Astrocyte (in vitro differentiated cells and primary cell): ENCODE data around the gene CAMK2D. TPM values are rescaled to one million over a fixed set of nuclear protein-coding genes. Genes with fewer than 3 reads are reported as not detected.
A peak's percentile ranks its signal among the peaks of the same experiment; 100 is the strongest.

Experiments
- DNase-seq: peaks from one replicate; pipeline ENCODE4 v3.0.0-alpha.2; 2010; ENCODE audit warnings: low read depth
- FAIRE-seq: peaks from 2 replicates; lab custom pipeline; 2011; peaks lifted over from hg19 to GRCh38; lab: Jason Lieb, UNC
- H2AFZ ChIP-seq: 2 replicates; pipeline ENCODE4 v1.6.0; 2012; ENCODE audit warnings: low read depth, low read length, inconsistent platforms
- H3K27ac ChIP-seq: 2 replicates; pipeline ENCODE4 v1.5.1; 2011; ENCODE audit warnings: low read depth, low read length, inconsistent platforms
- H3K27me3 ChIP-seq: 2 replicates; pipeline ENCODE4 v1.6.0; 2011; ENCODE audit warnings: low read length, inconsistent platforms; ENCODE audit not compliant: insufficient read depth
- H3K36me3 ChIP-seq: 2 replicates; pipeline ENCODE4 v1.5.1; 2011; ENCODE audit warnings: low read length, inconsistent platforms; ENCODE audit not compliant: insufficient read depth
- H3K4me1 ChIP-seq: 2 replicates; pipeline ENCODE4 v1.5.1; 2011; ENCODE audit warnings: low read length, inconsistent platforms; ENCODE audit not compliant: insufficient read depth
- H3K4me2 ChIP-seq: 2 replicates; pipeline ENCODE4 v1.6.0; 2012; ENCODE audit warnings: low read length, inconsistent platforms
- H3K4me3 ChIP-seq: 2 replicates; pipeline ENCODE4 v1.5.1; 2011; ENCODE audit warnings: low read depth, mild to moderate bottlenecking, low read length, inconsistent platforms; ENCODE audit not compliant: insufficient read depth
- H3K79me2 ChIP-seq: 2 replicates; pipeline ENCODE4 v1.6.0; 2012; ENCODE audit warnings: mild to moderate bottlenecking, low read length, inconsistent platforms; ENCODE audit not compliant: insufficient read depth
- H3K9ac ChIP-seq: 2 replicates; pipeline ENCODE4 v1.6.0; 2012; ENCODE audit warnings: mild to moderate bottlenecking, low read length, inconsistent platforms
- H3K9me3 ChIP-seq: 2 replicates; pipeline ENCODE4 v1.5.1; 2012; ENCODE audit warnings: low read depth, mild to moderate bottlenecking, low read length, inconsistent platforms; ENCODE audit not compliant: insufficient read depth
- H4K20me1 ChIP-seq: 2 replicates; pipeline ENCODE4 v1.6.0; 2012; ENCODE audit warnings: low read length, inconsistent platforms; ENCODE audit not compliant: insufficient read depth
- H3K27ac Mint-ChIP-seq: one replicate; pipeline ENCODE4 v1.8.0; 2021; ENCODE audit warnings: mild to moderate bottlenecking, mixed read lengths; ENCODE audit not compliant: unreplicated experiment
- H3K27me3 Mint-ChIP-seq: one replicate; pipeline ENCODE4 v1.8.0; 2021; ENCODE audit warnings: low read depth, mixed read lengths; ENCODE audit not compliant: unreplicated experiment
- H3K36me3 Mint-ChIP-seq: one replicate; pipeline ENCODE4 v1.8.0; 2021; ENCODE audit warnings: low read depth, mixed read lengths; ENCODE audit not compliant: unreplicated experiment
- H3K4me1 Mint-ChIP-seq: one replicate; pipeline ENCODE4 v1.8.0; 2021; ENCODE audit warnings: low read depth, mixed read lengths; ENCODE audit not compliant: unreplicated experiment
- H3K4me3 Mint-ChIP-seq: one replicate; pipeline ENCODE4 v1.8.0; 2021; ENCODE audit warnings: mild to moderate bottlenecking, moderate library complexity, mixed read lengths; ENCODE audit not compliant: unreplicated experiment
- H3K9me3 Mint-ChIP-seq: one replicate; pipeline ENCODE4 v1.8.0; 2021; ENCODE audit warnings: mild to moderate bottlenecking, mixed read lengths; ENCODE audit not compliant: unreplicated experiment
- CTCF ChIP-seq: IDR thresholded peaks from 2 replicates; pipeline ENCODE4 v1.5.1; 2011; ENCODE audit warnings: low read depth, mild to moderate bottlenecking, inconsistent platforms, low read length, moderate library complexity; ENCODE audit not compliant: insufficient read depth
- EZH2 ChIP-seq: IDR thresholded peaks from 2 replicates; pipeline ENCODE4 v1.6.1; 2012; ENCODE audit warnings: mild to moderate bottlenecking, low read length, inconsistent platforms; ENCODE audit not compliant: insufficient read depth
- total RNA-seq: library from RNA; stranded (reverse); gene quantifications from 2 replicates; pipeline ENCODE4 v1.2.1, GENCODE V29; 2021

CAMK2D gene
- total RNA-seq, 1 donor from 2014 or later = 80.8 TPM

- FAIRE-seq = no peak
- H4K20me1 ChIP-seq = peaks cover 65% of the 10 kb centered on the region
These were observed 120.5 kb downstream of the CAMK2D start for GRCh38 chr4:113641025-113641431.

GRCh38 chr4:113639326-113639725 lies 122.2 kb downstream of the CAMK2D start:
- no peaks in the 10 kb centered on the region for H3K27me3 ChIP-seq
- H3K27me3 Mint-ChIP-seq = no peaks in the 10 kb centered on the region
- H3K4me1 Mint-ChIP-seq = peaks cover 44% of the 10 kb centered on the region
- H3K27ac Mint-ChIP-seq = no peak overlapping the region
- no peak overlapping the region for H3K9ac ChIP-seq
- peaks cover 38% of the 10 kb centered on the region for H3K79me2 ChIP-seq
- peaks cover 40% of the 10 kb centered on the region for H3K4me1 ChIP-seq
- no peak overlapping the region for H2AFZ ChIP-seq
- no peak overlapping the region for H3K4me2 ChIP-seq
- DNase-seq = no peak
- H3K36me3 Mint-ChIP-seq = no peaks in the 10 kb centered on the region
- H4K20me1 ChIP-seq = peaks cover 59% of the 10 kb centered on the region
- no peaks in the 10 kb centered on the region for H3K36me3 ChIP-seq
- FAIRE-seq = no peak
- H3K27ac ChIP-seq = no peak overlapping the region
- peak overlapping the region; percentile 14 for H3K4me3 Mint-ChIP-seq
- no peak for TF ChIP-seq EZH2
- TF ChIP-seq CTCF = no peak
- H3K9me3 Mint-ChIP-seq = no peaks in the 10 kb centered on the region
- H3K4me3 ChIP-seq = no peak overlapping the region
- no peaks in the 10 kb centered on the region for H3K9me3 ChIP-seq

More at GRCh38 chr4:113641025-113641431, 120.5 kb downstream of the CAMK2D start:
- TF ChIP-seq EZH2 (no peak), CTCF (no peak)
- Histone ChIP-seq H3K4me3 (no peak overlapping the region), H3K27ac (no peak overlapping the region), H3K4me2 (no peak overlapping the region), H3K4me1 (peaks cover 36% of the 10 kb centered on the region), H3K27me3 (no peaks in the 10 kb centered on the region), H3K9ac (no peak overlapping the region), H3K79me2 (peaks cover 41% of the 10 kb centered on the region), H3K9me3 (no peaks in the 10 kb centered on the region), H3K36me3 (no peaks in the 10 kb centered on the region), H2AFZ (no peak overlapping the region)
- Mint-ChIP-seq H3K27ac (no peak overlapping the region), H3K4me1 (peaks cover 42% of the 10 kb centered on the region), H3K36me3 (no peaks in the 10 kb centered on the region), H3K4me3 (no peak overlapping the region), H3K9me3 (no peaks in the 10 kb centered on the region), H3K27me3 (no peaks in the 10 kb centered on the region)
- no peak for DNase-seq

- no peaks in the 10 kb centered on the region for H3K27me3 Mint-ChIP-seq
- H3K36me3 ChIP-seq = no peaks in the 10 kb centered on the region
- no peak for DNase-seq
- H3K79me2 ChIP-seq = peaks cover 39% of the 10 kb centered on the region
- no peak overlapping the region for H3K27ac ChIP-seq
- no peak for TF ChIP-seq EZH2
- TF ChIP-seq CTCF = no peak
- no peaks in the 10 kb centered on the region for H3K36me3 Mint-ChIP-seq
- no peak overlapping the region for H3K4me2 ChIP-seq
- no peaks in the 10 kb centered on the region for H3K27me3 ChIP-seq
- H3K4me1 ChIP-seq = peaks cover 40% of the 10 kb centered on the region
- H3K4me3 ChIP-seq = no peak overlapping the region
- H3K4me3 Mint-ChIP-seq = no peak overlapping the region
- no peak overlapping the region for H2AFZ ChIP-seq
- no peak overlapping the region for H3K9ac ChIP-seq
- H3K9me3 ChIP-seq = no peaks in the 10 kb centered on the region
- FAIRE-seq = no peak
- peaks cover 63% of the 10 kb centered on the region for H4K20me1 ChIP-seq
- no peak overlapping the region for H3K27ac Mint-ChIP-seq
- H3K4me1 Mint-ChIP-seq = peaks cover 48% of the 10 kb centered on the region
- no peaks in the 10 kb centered on the region for H3K9me3 Mint-ChIP-seq
These were observed 123.0 kb downstream of the CAMK2D start for GRCh38 chr4:113638562-113638832.
